ENCODE results near the gene DBN1.
A peak's percentile ranks its signal among the peaks of the same experiment; 100 is the strongest.

DBN1 gene

GRCh38 chr5:177504086-177505056 lies 30.9 kb upstream of the DBN1 start:
- no peak for DNase-seq (ENCODE audit: low read depth)

GRCh38 chr5:177503351-177504085 lies 30.1 kb upstream of the DBN1 start:
- no peak for DNase-seq (ENCODE audit: low read depth)

- no peak for DNase-seq (ENCODE audit: low read depth)
Observed at GRCh38 chr5:177502886-177503285, 29.5 kb upstream of the DBN1 start.

- no peak for DNase-seq (ENCODE audit: low read depth)
Observed at GRCh38 chr5:177501874-177502678, 28.6 kb upstream of the DBN1 start.

- peak; percentile 70 for DNase-seq (ENCODE audit: low read depth)
Observed at GRCh38 chr5:177500685-177501522, 27.5 kb upstream of the DBN1 start.

- DNase-seq (ENCODE audit: low read depth): no peak
Observed at GRCh38 chr5:177499842-177500241, 26.4 kb upstream of the DBN1 start.

- DNase-seq (ENCODE audit: low read depth): no peak
Observed at GRCh38 chr5:177498013-177498787, 24.8 kb upstream of the DBN1 start.

- DNase-seq (ENCODE audit: low read depth): peak; percentile 90
Observed at GRCh38 chr5:177497292-177498012, 24.0 kb upstream of the DBN1 start, which contains the start of gene PDLIM7. Gene PDLIM7 (minus strand): TSS chr5:177497604. CDS start chr5:177496512, 1,092 bp downstream.

- no peak for DNase-seq (ENCODE audit: low read depth)
Observed at GRCh38 chr5:177496727-177497291, 23.4 kb upstream of the DBN1 start.

GRCh38 chr5:177496070-177496726 lies 22.8 kb upstream of the DBN1 start:
- no peak for DNase-seq (ENCODE audit: low read depth)

GRCh38 chr5:177495243-177496060 lies 22.0 kb upstream of the DBN1 start:
- no peak for DNase-seq (ENCODE audit: low read depth)

GRCh38 chr5:177494346-177495195 lies 21.1 kb upstream of the DBN1 start:
- no peak for DNase-seq (ENCODE audit: low read depth)

GRCh38 chr5:177493795-177494345 lies 20.4 kb upstream of the DBN1 start:
- no peak for DNase-seq (ENCODE audit: low read depth)

- DNase-seq (ENCODE audit: low read depth): no peak
Observed at GRCh38 chr5:177492841-177493240, 19.4 kb upstream of the DBN1 start.

- no peak for DNase-seq (ENCODE audit: low read depth)
Observed at GRCh38 chr5:177491983-177492746, 18.7 kb upstream of the DBN1 start.

- DNase-seq (ENCODE audit: low read depth): no peak
Observed at GRCh38 chr5:177491429-177491945, 18.1 kb upstream of the DBN1 start.
